Neural cell (in vitro differentiated cells): ENCODE measurements around the gene HEXD. TPM values are rescaled to one million over a fixed set of nuclear protein-coding genes. Genes with fewer than 3 reads are reported as not detected.
"Not testable (repeated sequence)": the region's sequence is repeated elsewhere in the genome, so short reads cannot be mapped to it uniquely, and the experiment has no call there.

Experiments used
- H2AFZ ChIP-seq: fragments of 200-600, 300-800 bp; sonication (generic), shearing (Covaris generic); 2 replicates; pipeline ENCODE4 v1.6.0; 2014; ENCODE audit warnings: low read depth, mild to moderate bottlenecking, antibody characterized with exemption, low read length, moderate library complexity
- H3F3A ChIP-seq: fragments of 200-600 bp; shearing (Covaris generic); 2 replicates; pipeline ENCODE4 v1.6.1; 2016; ENCODE audit warnings: mild to moderate bottlenecking, moderate library complexity, mixed read lengths, antibody characterized with exemption, low read length; ENCODE audit not compliant: insufficient read depth, poor library complexity, severe bottlenecking
- H3K27ac ChIP-seq: fragments of 200-600, 300-800 bp; sonication (generic), shearing (Covaris generic); 2 replicates; pipeline ENCODE4 v1.5.1; 2014; ENCODE audit warnings: mild to moderate bottlenecking, low read length, moderate library complexity
- H3K27me3 ChIP-seq: fragments of 300-800, 200-600 bp; sonication (generic), shearing (Covaris generic); 2 replicates; pipeline ENCODE4 v1.6.0; 2014; ENCODE audit warnings: mild to moderate bottlenecking, low read depth, low read length, moderate library complexity; ENCODE audit not compliant: insufficient read depth
- H3K36me3 ChIP-seq: fragments of 300-800, 200-600 bp; sonication (generic), shearing (Covaris generic); 2 replicates; pipeline ENCODE4 v1.5.1; 2014; ENCODE audit warnings: mild to moderate bottlenecking, antibody characterized with exemption, low read length, moderate library complexity; ENCODE audit not compliant: insufficient read depth
- H3K4me2 ChIP-seq: fragments of 300-800, 200-600 bp; sonication (generic), shearing (Covaris generic); 2 replicates; pipeline ENCODE4 v1.6.0; 2014; ENCODE audit warnings: mild to moderate bottlenecking, low read length
- H3K4me3 ChIP-seq: fragments of 300-800, 200-600 bp; sonication (generic), shearing (Covaris generic); 2 replicates; pipeline ENCODE4 v1.5.1; 2014; ENCODE audit warnings: mild to moderate bottlenecking, low read length, moderate library complexity
- H3K79me2 ChIP-seq: fragments of 200-600 bp; shearing (Covaris generic); replicated peaks from 2 replicates; pipeline ENCODE4 v1.6.0; 2014; ENCODE audit warnings: mild to moderate bottlenecking, low read length, moderate library complexity; ENCODE audit not compliant: insufficient read depth
- H3K9ac ChIP-seq: fragments of 300-800, 200-600 bp; sonication (generic), shearing (Covaris generic); 2 replicates; pipeline ENCODE4 v1.6.1; 2016; ENCODE audit warnings: mild to moderate bottlenecking, low read length, mixed read lengths
- H3K9me2 ChIP-seq: fragments of 200-600 bp; shearing (Covaris generic); 2 replicates; pipeline ENCODE4 v1.6.1; 2016; ENCODE audit warnings: mild to moderate bottlenecking, low read length, mixed read lengths; ENCODE audit not compliant: insufficient read depth
- H3K9me3 ChIP-seq: fragments of 200-600, 300-800 bp; sonication (generic), shearing (Covaris generic); 2 replicates; pipeline ENCODE4 v1.6.1; 2016; ENCODE audit warnings: mild to moderate bottlenecking, mixed run types, low read length, moderate library complexity, mixed read lengths
- H4K20me1 ChIP-seq: fragments of 200-600 bp; shearing (Covaris generic); 2 replicates; pipeline ENCODE4 v1.6.1; 2016; ENCODE audit warnings: mild to moderate bottlenecking, mixed run types; ENCODE audit not compliant: insufficient read depth
- EP300 ChIP-seq: fragments of 450-650 bp; conservative IDR thresholded peaks from 2 replicates; pipeline ENCODE4 v1.6.1; 2014; ENCODE audit warnings: antibody characterized with exemption, mild to moderate bottlenecking, moderate library complexity; ENCODE audit not compliant: poor library complexity, severe bottlenecking
- EZH2 ChIP-seq: fragments of 200-600, 300-800 bp; shearing (Covaris generic), sonication (generic); IDR thresholded peaks from 2 replicates; pipeline ENCODE4 v1.6.1; 2014; ENCODE audit warnings: antibody characterized with exemption, low read length, borderline replicate concordance, mild to moderate bottlenecking; ENCODE audit not compliant: insufficient read depth, poor library complexity, severe bottlenecking
- MXI1 ChIP-seq: fragments of 450-650 bp; conservative IDR thresholded peaks from 2 replicates; pipeline ENCODE4 v1.6.1; 2014; ENCODE audit warnings: antibody characterized with exemption, mild to moderate bottlenecking; ENCODE audit not compliant: poor library complexity, severe bottlenecking
- POLR2AphosphoS5 ChIP-seq: IDR thresholded peaks from 2 replicates; pipeline ENCODE4 v1.6.1; 2012
- RAD21 ChIP-seq: fragments of 450-650 bp; conservative IDR thresholded peaks from 2 replicates; pipeline ENCODE4 v1.6.1; 2014; ENCODE audit warnings: antibody characterized with exemption, mild to moderate bottlenecking, moderate library complexity
- SMC3 ChIP-seq: fragments of 450-650 bp; conservative IDR thresholded peaks from 2 replicates; pipeline ENCODE4 v1.6.1; 2014; ENCODE audit warnings: antibody characterized with exemption, mild to moderate bottlenecking, moderate library complexity; ENCODE audit not compliant: poor library complexity
- TAF1 ChIP-seq: IDR thresholded peaks from 2 replicates; pipeline ENCODE4 v1.6.1; 2012; ENCODE audit warnings: low read depth
- polyA plus RNA-seq: library from polyadenylated mRNA; depleted of rRNA; stranded (reverse); fragments of >200 nt; gene quantifications from 2 replicates; pipeline ENCODE4 v1.2.3, GENCODE V29; 2014
- TF ChIP-seq, protein P1 (sequence below): fragments of 450-650 bp; IDR thresholded peaks from 2 replicates; pipeline ENCODE4 v1.5.1; 2014; ENCODE audit warnings: antibody characterized with exemption, mild to moderate bottlenecking, moderate library complexity; ENCODE audit not compliant: poor library complexity, severe bottlenecking
- TF ChIP-seq, protein P2 (sequence below): IDR thresholded peaks from 2 replicates; pipeline ENCODE4 v1.6.1; 2012; ENCODE audit warnings: borderline replicate concordance

HEXD gene
- polyA plus RNA-seq, 1 donor from 2014 or later = 72.8 TPM

DNA sequence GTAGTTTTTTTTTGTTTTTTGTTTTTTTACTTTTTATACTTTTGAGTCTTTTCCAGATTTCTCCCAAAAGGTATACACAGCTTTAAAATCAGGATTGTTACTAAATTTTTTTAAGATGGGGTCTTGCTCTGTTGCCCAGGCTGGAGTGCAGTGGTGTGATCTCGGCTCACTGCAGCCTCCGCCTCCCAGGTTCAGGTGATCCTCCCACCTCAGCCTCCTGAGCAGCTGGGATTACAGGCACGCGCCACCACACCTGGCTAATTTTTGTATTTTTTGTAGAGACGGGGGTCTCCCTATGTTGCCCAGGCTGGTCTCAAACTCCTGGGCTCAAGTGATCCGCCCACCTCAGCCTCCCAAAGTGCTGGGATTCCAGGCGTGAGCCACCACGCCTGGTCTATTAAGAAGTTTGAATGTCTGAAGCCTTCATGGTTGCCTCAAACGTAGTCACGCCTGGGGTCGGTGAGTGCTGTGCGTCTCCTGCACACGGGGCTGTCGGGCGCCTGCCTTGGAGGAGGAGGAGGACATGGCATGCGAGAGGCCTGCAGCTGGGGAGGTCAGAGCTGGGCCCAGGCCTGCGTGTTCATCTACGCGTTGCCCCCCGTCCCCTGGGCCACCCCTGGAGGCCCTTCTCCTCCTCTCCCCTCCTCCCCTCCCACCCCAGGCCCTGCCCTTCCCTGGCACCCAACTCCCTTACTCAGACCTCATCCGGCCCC is 35.8 kb upstream of the HEXD start:
- not testable (repeated sequence) for H3K9me2 ChIP-seq, H3K36me3 ChIP-seq, H3K79me2 ChIP-seq, H2AFZ ChIP-seq, H3F3A ChIP-seq, H3K9me3 ChIP-seq, H3K4me2 ChIP-seq, H3K9ac ChIP-seq, H3K4me3 ChIP-seq, H3K27ac ChIP-seq, H4K20me1 ChIP-seq, H3K27me3 ChIP-seq

DNA sequence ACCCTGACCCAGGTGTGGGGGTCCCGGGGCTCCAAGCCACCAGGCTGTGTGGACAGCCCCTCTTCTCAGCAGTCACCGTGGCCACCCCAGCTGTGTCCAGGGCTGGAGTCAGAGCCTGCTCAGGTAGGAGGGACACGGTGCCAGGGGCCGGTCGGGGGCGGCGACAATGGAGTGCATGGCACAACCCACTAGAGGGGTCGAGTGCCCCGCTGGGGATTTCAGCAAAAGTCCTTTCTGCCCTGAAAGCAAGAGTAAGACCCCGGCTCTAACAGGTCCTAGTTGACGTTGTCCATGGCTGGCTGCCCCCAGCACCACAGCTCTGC is 35.3 kb upstream of the HEXD start:
- Histone ChIP-seq H3K9me3 (no peaks in the 10 kb centered on the region), H3K36me3 (no peaks in the 10 kb centered on the region), H3K9ac (no peak overlapping the region), H3K79me2 (no peaks in the 10 kb centered on the region), H3K4me3 (no peak overlapping the region), H4K20me1 (no peaks in the 10 kb centered on the region), H3K27me3 (no peaks in the 10 kb centered on the region), H3F3A (no peaks in the 10 kb centered on the region), H2AFZ (no peak overlapping the region), H3K4me2 (no peak overlapping the region), H3K27ac (no peak overlapping the region), H3K9me2 (no peaks in the 10 kb centered on the region)
- TF ChIP-seq EP300 (no peak), TAF1 (no peak), SMC3 (no peak), MXI1 (no peak), RAD21 (no peak), EZH2 (no peak), POLR2AphosphoS5 (no peak)
- TF ChIP-seq, protein P1, sequence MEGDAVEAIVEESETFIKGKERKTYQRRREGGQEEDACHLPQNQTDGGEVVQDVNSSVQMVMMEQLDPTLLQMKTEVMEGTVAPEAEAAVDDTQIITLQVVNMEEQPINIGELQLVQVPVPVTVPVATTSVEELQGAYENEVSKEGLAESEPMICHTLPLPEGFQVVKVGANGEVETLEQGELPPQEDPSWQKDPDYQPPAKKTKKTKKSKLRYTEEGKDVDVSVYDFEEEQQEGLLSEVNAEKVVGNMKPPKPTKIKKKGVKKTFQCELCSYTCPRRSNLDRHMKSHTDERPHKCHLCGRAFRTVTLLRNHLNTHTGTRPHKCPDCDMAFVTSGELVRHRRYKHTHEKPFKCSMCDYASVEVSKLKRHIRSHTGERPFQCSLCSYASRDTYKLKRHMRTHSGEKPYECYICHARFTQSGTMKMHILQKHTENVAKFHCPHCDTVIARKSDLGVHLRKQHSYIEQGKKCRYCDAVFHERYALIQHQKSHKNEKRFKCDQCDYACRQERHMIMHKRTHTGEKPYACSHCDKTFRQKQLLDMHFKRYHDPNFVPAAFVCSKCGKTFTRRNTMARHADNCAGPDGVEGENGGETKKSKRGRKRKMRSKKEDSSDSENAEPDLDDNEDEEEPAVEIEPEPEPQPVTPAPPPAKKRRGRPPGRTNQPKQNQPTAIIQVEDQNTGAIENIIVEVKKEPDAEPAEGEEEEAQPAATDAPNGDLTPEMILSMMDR = no peak
- TF ChIP-seq, protein P2, sequence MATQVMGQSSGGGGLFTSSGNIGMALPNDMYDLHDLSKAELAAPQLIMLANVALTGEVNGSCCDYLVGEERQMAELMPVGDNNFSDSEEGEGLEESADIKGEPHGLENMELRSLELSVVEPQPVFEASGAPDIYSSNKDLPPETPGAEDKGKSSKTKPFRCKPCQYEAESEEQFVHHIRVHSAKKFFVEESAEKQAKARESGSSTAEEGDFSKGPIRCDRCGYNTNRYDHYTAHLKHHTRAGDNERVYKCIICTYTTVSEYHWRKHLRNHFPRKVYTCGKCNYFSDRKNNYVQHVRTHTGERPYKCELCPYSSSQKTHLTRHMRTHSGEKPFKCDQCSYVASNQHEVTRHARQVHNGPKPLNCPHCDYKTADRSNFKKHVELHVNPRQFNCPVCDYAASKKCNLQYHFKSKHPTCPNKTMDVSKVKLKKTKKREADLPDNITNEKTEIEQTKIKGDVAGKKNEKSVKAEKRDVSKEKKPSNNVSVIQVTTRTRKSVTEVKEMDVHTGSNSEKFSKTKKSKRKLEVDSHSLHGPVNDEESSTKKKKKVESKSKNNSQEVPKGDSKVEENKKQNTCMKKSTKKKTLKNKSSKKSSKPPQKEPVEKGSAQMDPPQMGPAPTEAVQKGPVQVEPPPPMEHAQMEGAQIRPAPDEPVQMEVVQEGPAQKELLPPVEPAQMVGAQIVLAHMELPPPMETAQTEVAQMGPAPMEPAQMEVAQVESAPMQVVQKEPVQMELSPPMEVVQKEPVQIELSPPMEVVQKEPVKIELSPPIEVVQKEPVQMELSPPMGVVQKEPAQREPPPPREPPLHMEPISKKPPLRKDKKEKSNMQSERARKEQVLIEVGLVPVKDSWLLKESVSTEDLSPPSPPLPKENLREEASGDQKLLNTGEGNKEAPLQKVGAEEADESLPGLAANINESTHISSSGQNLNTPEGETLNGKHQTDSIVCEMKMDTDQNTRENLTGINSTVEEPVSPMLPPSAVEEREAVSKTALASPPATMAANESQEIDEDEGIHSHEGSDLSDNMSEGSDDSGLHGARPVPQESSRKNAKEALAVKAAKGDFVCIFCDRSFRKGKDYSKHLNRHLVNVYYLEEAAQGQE = no peak

DNA sequence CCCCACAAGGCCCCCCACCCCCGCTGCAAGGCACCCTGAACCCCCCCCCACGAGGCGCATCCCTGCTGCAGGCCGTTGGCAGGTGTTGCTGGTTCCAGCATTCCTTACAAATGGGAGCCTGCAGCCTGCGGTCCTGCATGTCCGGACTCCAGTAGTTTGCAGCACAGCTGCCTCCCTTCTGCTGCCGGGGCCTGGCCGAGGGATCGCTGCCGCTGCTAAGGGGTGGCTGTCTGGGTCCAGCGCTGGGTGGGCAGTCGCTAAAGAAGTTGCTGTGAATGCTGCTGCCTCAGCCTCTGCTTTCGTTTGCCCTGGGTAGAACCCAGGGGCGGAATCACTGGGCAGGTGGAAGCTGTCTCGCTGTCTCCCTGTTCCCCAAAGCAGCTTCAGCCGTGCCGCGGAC is 34.7 kb upstream of the HEXD start:
- Histone ChIP-seq H3K27ac (no peak overlapping the region), H3K36me3 (no peaks in the 10 kb centered on the region), H2AFZ (no peak overlapping the region), H3K9me2 (no peaks in the 10 kb centered on the region), H3K4me3 (no peak overlapping the region), H3K27me3 (no peaks in the 10 kb centered on the region), H3K9me3 (no peaks in the 10 kb centered on the region), H3K79me2 (no peaks in the 10 kb centered on the region), H3K4me2 (no peak overlapping the region), H4K20me1 (no peaks in the 10 kb centered on the region), H3F3A (no peaks in the 10 kb centered on the region), H3K9ac (no peak overlapping the region)
- TF ChIP-seq EZH2 (no peak), TAF1 (no peak), SMC3 (no peak), RAD21 (no peak), MXI1 (no peak), EP300 (no peak), POLR2AphosphoS5 (no peak)
- TF ChIP-seq, protein P1 = no peak
- TF ChIP-seq, protein P2 = no peak
